ENCODE results near the gene KLHDC4.

Gene KLHDC4

DNA sequence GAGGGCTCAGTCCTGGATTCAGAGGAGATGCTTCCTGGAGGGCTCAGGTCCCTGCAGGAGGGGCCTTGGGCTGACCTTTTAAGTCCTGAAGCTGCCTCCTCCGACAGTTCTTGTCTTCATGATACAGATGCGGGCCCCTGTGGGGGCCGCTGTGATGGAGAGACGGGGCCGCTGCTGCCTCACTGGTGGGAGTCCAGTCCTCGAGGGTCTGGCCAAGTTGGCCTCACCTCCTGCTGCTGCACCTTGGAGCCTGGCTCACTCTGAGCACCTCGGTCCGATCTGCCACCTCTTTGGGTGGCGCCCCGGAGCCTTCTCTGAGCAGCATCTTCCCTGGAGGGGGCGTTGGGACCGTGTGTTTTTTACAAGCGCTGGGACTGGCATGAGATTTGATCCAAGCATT lies 79.1 kb downstream of the KLHDC4 start:
- Histone ChIP-seq H4K20me1 (ENCODE audit: low read depth, low read length) (no peaks in the 10 kb centered on the region), H3F3A (ENCODE audit: insufficient read depth) (no peaks in the 10 kb centered on the region), H3K79me2 (ENCODE audit: insufficient read depth, low read length) (no peaks in the 10 kb centered on the region), H3K36me3 (ENCODE audit: low read length) (no peaks in the 10 kb centered on the region), H2AFZ (ENCODE audit: low read depth, low read length, severe bottlenecking) (no peak overlapping the region), H3K4me3 (ENCODE audit: insufficient read depth, low read length, poor library complexity, severe bottlenecking) (no peak overlapping the region), H3K27me3 (ENCODE audit: low read length) (no peaks in the 10 kb centered on the region), H3K9me2 (replicated peaks; ENCODE audit: insufficient read depth, low read length) (no peaks in the 10 kb centered on the region), H3K27ac (ENCODE audit: low read depth, low read length) (no peak overlapping the region), H3K4me2 (ENCODE audit: low read depth, low read length, poor library complexity, severe bottlenecking) (no peak overlapping the region), H3K9ac (ENCODE audit: low read length) (no peak overlapping the region), H3K9me3 (ENCODE audit: insufficient read depth, low read length) (no peaks in the 10 kb centered on the region)
- TF ChIP-seq, protein P1, sequence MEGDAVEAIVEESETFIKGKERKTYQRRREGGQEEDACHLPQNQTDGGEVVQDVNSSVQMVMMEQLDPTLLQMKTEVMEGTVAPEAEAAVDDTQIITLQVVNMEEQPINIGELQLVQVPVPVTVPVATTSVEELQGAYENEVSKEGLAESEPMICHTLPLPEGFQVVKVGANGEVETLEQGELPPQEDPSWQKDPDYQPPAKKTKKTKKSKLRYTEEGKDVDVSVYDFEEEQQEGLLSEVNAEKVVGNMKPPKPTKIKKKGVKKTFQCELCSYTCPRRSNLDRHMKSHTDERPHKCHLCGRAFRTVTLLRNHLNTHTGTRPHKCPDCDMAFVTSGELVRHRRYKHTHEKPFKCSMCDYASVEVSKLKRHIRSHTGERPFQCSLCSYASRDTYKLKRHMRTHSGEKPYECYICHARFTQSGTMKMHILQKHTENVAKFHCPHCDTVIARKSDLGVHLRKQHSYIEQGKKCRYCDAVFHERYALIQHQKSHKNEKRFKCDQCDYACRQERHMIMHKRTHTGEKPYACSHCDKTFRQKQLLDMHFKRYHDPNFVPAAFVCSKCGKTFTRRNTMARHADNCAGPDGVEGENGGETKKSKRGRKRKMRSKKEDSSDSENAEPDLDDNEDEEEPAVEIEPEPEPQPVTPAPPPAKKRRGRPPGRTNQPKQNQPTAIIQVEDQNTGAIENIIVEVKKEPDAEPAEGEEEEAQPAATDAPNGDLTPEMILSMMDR (IDR thresholded peaks at IDR 0.05; ENCODE audit: insufficient read depth, low read length, poor library complexity, severe bottlenecking) = no peak
- no peak for TF ChIP-seq EZH2phosphoT487 (conservative IDR thresholded peaks at IDR 0.05; ENCODE audit: low read length)

DNA sequence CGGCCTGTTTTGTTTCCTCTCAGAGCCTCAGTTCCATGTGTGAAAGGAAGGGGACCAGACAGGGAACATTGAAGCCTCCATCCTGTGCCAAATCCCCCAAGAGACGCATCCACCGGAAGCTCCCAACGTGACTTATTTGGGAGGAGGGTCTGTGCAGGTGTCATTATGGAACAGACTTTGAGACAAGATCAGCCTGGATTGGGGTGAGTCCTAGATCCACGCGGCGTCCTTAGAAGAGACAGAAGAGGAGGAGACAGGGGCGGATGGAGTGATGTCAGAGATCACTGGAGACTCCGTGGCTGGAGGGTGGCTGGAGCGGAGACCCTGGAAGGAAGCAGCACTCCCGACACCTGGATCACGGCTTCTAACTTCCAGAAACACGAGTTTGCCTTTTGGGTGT lies 80.0 kb downstream of the KLHDC4 start:
- H4K20me1 ChIP-seq (ENCODE audit: low read depth, low read length) = no peaks in the 10 kb centered on the region
- no peaks in the 10 kb centered on the region for H3K9me2 ChIP-seq (replicated peaks; ENCODE audit: insufficient read depth, low read length)
- H3K4me3 ChIP-seq (ENCODE audit: insufficient read depth, low read length, poor library complexity, severe bottlenecking) = no peak overlapping the region
- H3K36me3 ChIP-seq (ENCODE audit: low read length) = no peaks in the 10 kb centered on the region
- no peaks in the 10 kb centered on the region for H3K79me2 ChIP-seq (ENCODE audit: insufficient read depth, low read length)
- TF ChIP-seq EZH2phosphoT487 (conservative IDR thresholded peaks at IDR 0.05; ENCODE audit: low read length) = no peak
- TF ChIP-seq, protein P1 (IDR thresholded peaks at IDR 0.05; ENCODE audit: insufficient read depth, low read length, poor library complexity, severe bottlenecking) = no peak
- no peak overlapping the region for H3K27ac ChIP-seq (ENCODE audit: low read depth, low read length)
- no peaks in the 10 kb centered on the region for H3K27me3 ChIP-seq (ENCODE audit: low read length)
- H3K9me3 ChIP-seq (ENCODE audit: insufficient read depth, low read length) = no peaks in the 10 kb centered on the region
- H3F3A ChIP-seq (ENCODE audit: insufficient read depth) = no peaks in the 10 kb centered on the region
- no peak overlapping the region for H3K4me2 ChIP-seq (ENCODE audit: low read depth, low read length, poor library complexity, severe bottlenecking)
- no peak overlapping the region for H2AFZ ChIP-seq (ENCODE audit: low read depth, low read length, severe bottlenecking)
- H3K9ac ChIP-seq (ENCODE audit: low read length) = no peak overlapping the region

DNA sequence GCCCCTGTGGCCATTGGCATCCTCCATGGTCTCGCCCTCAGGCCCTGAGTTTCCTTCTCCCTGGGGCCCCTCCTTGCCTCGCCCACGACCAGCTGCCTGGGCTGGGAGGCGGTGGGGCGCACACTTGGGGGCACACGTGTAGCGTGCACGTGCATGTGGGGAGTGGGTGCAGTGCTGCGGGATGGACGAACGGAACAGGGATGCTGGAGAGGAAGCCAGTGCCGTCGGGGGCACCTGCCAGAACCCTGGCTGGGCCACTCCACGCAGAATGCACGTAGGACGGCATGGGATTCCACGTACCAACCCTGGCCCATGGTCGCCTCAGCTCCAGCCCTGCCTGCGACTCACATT lies 80.4 kb downstream of the KLHDC4 start:
- H3K36me3 ChIP-seq (ENCODE audit: low read length) = no peaks in the 10 kb centered on the region
- H3K27me3 ChIP-seq (ENCODE audit: low read length) = no peaks in the 10 kb centered on the region
- H4K20me1 ChIP-seq (ENCODE audit: low read depth, low read length) = no peaks in the 10 kb centered on the region
- H3K27ac ChIP-seq (ENCODE audit: low read depth, low read length) = no peak overlapping the region
- no peak overlapping the region for H3K9ac ChIP-seq (ENCODE audit: low read length)
- H2AFZ ChIP-seq (ENCODE audit: low read depth, low read length, severe bottlenecking) = no peak overlapping the region
- no peaks in the 10 kb centered on the region for H3K9me2 ChIP-seq (replicated peaks; ENCODE audit: insufficient read depth, low read length)
- H3K4me3 ChIP-seq (ENCODE audit: insufficient read depth, low read length, poor library complexity, severe bottlenecking) = no peak overlapping the region
- TF ChIP-seq, protein P1 (IDR thresholded peaks at IDR 0.05; ENCODE audit: insufficient read depth, low read length, poor library complexity, severe bottlenecking) = no peak
- no peak for TF ChIP-seq EZH2phosphoT487 (conservative IDR thresholded peaks at IDR 0.05; ENCODE audit: low read length)
- no peaks in the 10 kb centered on the region for H3K79me2 ChIP-seq (ENCODE audit: insufficient read depth, low read length)
- H3K9me3 ChIP-seq (ENCODE audit: insufficient read depth, low read length) = no peaks in the 10 kb centered on the region
- H3K4me2 ChIP-seq (ENCODE audit: low read depth, low read length, poor library complexity, severe bottlenecking) = no peak overlapping the region
- no peaks in the 10 kb centered on the region for H3F3A ChIP-seq (ENCODE audit: insufficient read depth)

Measured in SU-DHL-6 (cell line).